Measurements from ENCODE around the gene NTNG1. TPM values are rescaled to one million over a fixed set of nuclear protein-coding genes. Genes with fewer than 3 reads are reported as not detected.

NTNG1 gene
- total and polyA plus RNA-seq, 2 of the 4 experiments (the other 2 are of a cell fraction): 1.2 to 2.3 TPM

GRCh38 chr1:107352850-107353249 lies 212.0 kb downstream of the NTNG1 start:
- BruUV-seq (replicated peaks): no TSS peak
- Histone ChIP-seq H3K36me3 (ENCODE audit: control insufficient read depth, insufficient read depth, low read length) (no peaks in the 10 kb centered on the region), H4K8ac (ENCODE audit: low read depth in 2 of 2, low read length in 2 of 2) (no peak overlapping the region), H3K79me1 (ENCODE audit: low read depth in 1 of 2, low read length in 2 of 2) (no peaks in the 10 kb centered on the region), H2BK5ac (ENCODE audit: low read depth, low read length, poor library complexity, severe bottlenecking) (no peak overlapping the region), H3K4me1 (ENCODE audit: control insufficient read depth, insufficient read depth, low read length) (no peaks in the 10 kb centered on the region), H3K4me3 (ENCODE audit: insufficient read depth, low read depth, low read length) (no peak overlapping the region), H4K91ac (ENCODE audit: insufficient read depth, low read depth, low read length) (no peak overlapping the region), H4K20me1 (ENCODE audit: insufficient read depth, low read length) (no peaks in the 10 kb centered on the region), H3K27ac (ENCODE audit: insufficient read depth, low read length) (no peak overlapping the region), H3K9me1 (ENCODE audit: insufficient read depth, low read length) (no peaks in the 10 kb centered on the region), H3K23ac (ENCODE audit: low read depth, low read length) (no peak overlapping the region), H2AK9ac (replicated peaks; ENCODE audit: low read depth, low read length, poor library complexity) (no peak overlapping the region), H3K4me2 (ENCODE audit: low read depth, low read length) (no peak overlapping the region), H3K14ac (replicated peaks; ENCODE audit: low read depth, low read length) (no peak overlapping the region), H2BK120ac (ENCODE audit: low read depth, low read length) (no peak overlapping the region), H2AK5ac (ENCODE audit: low read depth, low read length) (no peak overlapping the region), H3K9ac (ENCODE audit: low read depth, low read length) (no peak overlapping the region), H3K18ac (ENCODE audit: low read depth, low read length) (no peak overlapping the region), H3K27me3 (ENCODE audit: control insufficient read depth, insufficient read depth, low read length) (no peaks in the 10 kb centered on the region), H4K5ac (ENCODE audit: low read depth, low read length) (no peak overlapping the region), H2BK15ac (ENCODE audit: low read depth, low read length) (no peak overlapping the region), H3K9me3 (ENCODE audit: control insufficient read depth, insufficient read depth, low read length) (no peaks in the 10 kb centered on the region), H3K4ac (ENCODE audit: low read depth, low read length) (no peak overlapping the region), H3K56ac (ENCODE audit: extremely low read depth, insufficient read depth, low read length) (no peak overlapping the region), H2BK20ac (ENCODE audit: low read depth, low read length) (no peak overlapping the region), H2AFZ (replicated peaks; ENCODE audit: low read length, poor library complexity) (no peak overlapping the region)
- dilution Hi-C loops (cut with HindIII; ENCODE audit: low sequenced_read_pairs, unreplicated experiment): no loop called here
- CTCF ChIA-PET: no interaction called here
- TF ChIP-seq MXI1 (IDR thresholded peaks at IDR 0.05; ENCODE audit: borderline replicate concordance, low read depth, low read length) (no peak), RAD21 (IDR thresholded peaks at IDR 0.05; ENCODE audit: low read length) (no peak), CEBPB (IDR thresholded peaks at IDR 0.05; ENCODE audit: low read depth, low read length) (no peak), CTCF (conservative IDR thresholded peaks at IDR 0.05; ENCODE audit: low read depth, low read length) (no peak), CHD1 (IDR thresholded peaks at IDR 0.05; ENCODE audit: low read depth, low read length) (no peak), POLR2A (IDR thresholded peaks at IDR 0.05; ENCODE audit: low read depth, low read length) (no peak), USF2 (IDR thresholded peaks at IDR 0.05; ENCODE audit: low read depth, low read length) (no peak), ELK1 (IDR thresholded peaks at IDR 0.05; ENCODE audit: borderline replicate concordance, low read depth, low read length) (no peak), SMC3 (IDR thresholded peaks at IDR 0.05; ENCODE audit: low read depth, low read length) (no peak), MAFK (IDR thresholded peaks at IDR 0.05; ENCODE audit: low read depth, low read length) (no peak), MAZ (IDR thresholded peaks at IDR 0.05; ENCODE audit: borderline replicate concordance, low read depth, low read length) (no peak), RFX5 (IDR thresholded peaks at IDR 0.05; ENCODE audit: low read depth, low read length) (no peak)
- DNase-seq: no peak
- no peak for ATAC-seq (ENCODE audit: low read depth)
- POLR2A ChIA-PET (ENCODE audit: unreplicated experiment): no interaction called here
- intact Hi-C loops (cut with micrococcal nuclease): no loop called here
- in situ Hi-C loops (cut with MboI; ENCODE audit: low sequenced_read_pairs): no loop called here

All from IMR-90 (cell line).